Urothelium cell line (cell line): ENCODE data around the gene FOXO1.
"Not testable (repeated sequence)": the region's sequence is repeated elsewhere in the genome, so short reads cannot be mapped to it uniquely, and the experiment has no call there.

ENCODE experiments used
- DNase-seq: peaks from one replicate; pipeline ENCODE4 v3.0.0; 2011; ENCODE audit warnings: low spot score, mixed read lengths
- FAIRE-seq: peaks from 2 replicates; lab custom pipeline; 2011; peaks lifted over from hg19 to GRCh38; lab: Jason Lieb, UNC

The FOXO1 gene

DNA sequence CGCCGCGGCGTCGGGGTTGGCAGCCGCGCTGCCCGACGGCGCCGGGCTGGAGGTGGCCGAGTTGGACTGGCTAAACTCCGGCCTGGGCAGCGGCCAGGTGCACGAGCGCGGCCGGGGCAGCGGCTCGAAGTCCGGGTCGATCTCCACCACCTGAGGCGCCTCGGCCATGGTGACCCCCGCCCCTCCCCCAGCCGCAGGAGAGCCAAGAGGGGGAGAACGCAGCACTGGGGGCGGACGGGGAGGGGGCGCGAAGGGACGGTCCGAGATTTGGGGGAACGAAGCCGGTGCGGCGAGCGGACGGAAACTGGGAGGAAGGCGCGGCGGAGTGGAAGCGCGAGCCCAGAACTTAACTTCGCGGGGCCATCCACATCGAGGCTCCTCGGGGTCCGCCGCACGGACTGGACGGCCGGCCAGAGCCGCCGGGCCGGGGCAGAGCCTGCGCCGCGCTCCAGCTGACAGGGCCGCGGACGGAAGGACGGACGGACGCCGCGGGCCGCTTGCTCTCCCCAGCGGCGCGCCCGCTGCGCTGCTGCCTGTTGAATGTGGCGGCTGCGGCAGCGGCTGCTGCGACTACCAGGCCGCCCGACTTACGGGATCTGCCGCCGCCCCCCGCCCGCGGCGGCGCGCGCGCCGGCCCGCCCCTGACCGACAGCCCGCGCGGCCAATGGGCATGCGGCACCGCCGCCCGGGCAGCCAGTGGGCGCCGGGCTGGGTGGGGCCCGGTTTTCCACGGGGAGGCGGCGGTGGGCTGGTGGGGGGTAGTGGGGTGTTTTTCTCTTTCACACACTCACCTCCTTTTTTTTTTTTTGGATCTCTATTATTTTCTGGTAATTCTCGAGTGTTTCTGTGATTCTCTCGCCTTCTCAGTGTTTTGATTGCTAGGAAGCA, at the start of gene FOXO1:
TSS of gene FOXO1 (minus strand) at position 597 of the 888 bp plus-strand sequence. CDS start at position 168, 429 bp downstream.
- FAIRE-seq = no peak
- DNase-seq = peak; percentile 96

DNA sequence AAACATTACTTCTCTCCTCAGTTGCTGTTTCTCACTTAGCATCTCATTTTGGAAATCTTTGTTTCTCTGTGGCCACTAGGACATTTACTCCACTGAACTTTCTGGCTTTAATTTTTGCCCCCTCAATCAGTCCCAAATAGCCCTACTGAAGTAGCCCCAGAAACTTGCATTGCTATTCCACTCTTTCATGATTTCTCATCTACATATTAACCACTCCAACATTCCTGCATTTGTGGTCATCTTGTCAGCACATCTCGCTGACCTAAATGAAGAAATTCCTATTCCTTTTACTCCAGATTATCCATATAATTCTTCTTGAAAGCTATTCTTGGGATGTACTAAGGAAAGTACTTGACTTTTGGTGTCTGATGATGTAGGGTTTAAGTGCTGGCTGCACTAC, 48.0 kb upstream of the FOXO1 start:
- not testable (repeated sequence) for FAIRE-seq, DNase-seq

DNA sequence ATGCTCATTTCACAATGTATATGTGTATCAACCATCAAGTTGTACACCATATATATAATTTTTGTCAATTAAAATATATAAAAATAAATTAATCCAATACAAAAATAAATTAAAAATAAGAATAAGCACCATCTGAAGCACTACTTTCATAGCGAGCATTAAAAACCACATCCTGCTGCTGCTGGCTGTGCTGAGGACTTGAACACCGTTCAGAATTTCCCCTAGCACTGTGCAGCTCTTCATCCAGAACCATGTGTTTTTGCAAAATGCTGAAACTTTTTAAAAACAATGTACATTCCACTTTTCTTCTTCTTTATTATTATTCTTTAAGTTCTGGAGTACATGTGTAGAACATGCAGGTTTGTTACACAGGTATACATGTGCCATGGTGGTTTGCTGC, 40.0 kb upstream of the FOXO1 start:
- FAIRE-seq (no peak), DNase-seq (no peak)

DNA sequence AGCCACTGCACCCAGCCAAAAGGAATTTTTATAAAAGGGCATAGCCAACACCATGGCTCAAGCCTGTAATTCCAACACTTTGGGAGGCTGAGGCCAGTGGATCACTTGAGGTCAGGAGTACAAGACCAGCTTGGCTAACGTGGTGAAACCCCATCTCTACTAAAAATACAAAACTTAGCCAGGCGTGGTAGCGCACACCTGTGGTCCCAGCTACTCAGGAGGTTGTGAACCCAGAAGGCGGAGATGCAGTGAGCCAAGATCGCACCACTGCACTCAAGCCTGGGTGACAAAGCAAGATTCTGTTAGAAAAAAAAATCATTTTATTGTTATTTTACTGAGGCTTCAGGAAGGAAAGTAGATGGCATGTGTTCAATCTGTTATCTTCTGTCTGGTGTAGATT, 31.3 kb upstream of the FOXO1 start:
- FAIRE-seq = no peak
- no peak for DNase-seq

DNA sequence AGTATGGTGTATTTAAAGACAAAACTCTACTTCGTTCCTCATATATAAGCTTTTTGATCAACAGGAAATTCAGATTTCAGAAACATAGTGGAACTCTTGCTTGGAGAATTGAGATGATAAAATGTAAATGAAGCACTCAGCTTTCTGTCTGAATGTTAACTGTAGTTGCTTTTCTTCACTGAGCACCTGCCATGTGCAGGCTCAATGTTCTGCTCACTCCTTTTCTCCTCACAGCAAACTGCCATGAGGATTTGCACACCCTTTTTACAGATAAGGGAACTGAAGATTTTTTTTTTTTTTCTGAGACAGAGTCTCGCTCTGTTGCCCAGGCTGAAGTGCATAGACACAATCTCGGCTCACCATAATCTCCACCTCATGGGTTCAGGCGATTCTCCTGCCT, 28.0 kb upstream of the FOXO1 start:
- FAIRE-seq (no peak), DNase-seq (no peak)

DNA sequence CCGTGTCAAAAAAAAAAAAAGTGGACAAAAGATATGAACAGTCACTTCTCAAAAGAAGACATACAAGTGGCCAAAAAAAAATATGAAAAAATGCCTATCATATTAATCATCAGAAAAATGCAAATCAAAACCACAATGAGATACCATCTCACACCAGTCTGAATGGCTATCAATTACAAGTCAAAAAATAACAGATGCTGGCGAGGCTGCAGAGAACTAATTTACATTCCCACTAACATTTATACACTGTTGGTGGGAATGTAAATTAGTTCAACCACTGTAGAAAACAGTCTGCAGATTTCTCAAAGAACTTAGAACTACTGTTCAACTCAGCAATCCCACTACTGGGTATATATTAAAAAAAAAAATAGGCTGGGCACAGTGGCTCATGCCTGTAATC, 26.5 kb upstream of the FOXO1 start:
- no peak for DNase-seq
- FAIRE-seq = no peak

DNA sequence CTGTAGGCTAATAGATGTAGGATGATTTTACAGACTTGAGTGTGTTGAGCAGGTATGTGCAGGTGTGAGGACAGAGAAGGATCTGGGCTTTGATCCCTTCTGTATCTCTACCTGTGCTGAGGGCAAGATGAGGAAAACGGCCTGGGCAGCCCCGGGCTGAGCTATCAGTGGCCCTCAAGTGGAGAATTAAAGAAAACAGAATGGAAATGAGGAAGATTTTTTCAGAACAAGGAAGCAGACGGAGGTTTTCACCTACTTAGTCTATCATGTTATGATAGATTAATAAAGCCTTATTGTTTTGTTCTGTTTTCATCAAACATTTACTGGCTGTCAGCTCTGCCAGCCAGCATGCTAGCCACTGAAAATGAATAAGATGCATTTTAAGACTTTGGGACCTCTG, 22.3 kb upstream of the FOXO1 start:
- FAIRE-seq (no peak), DNase-seq (no peak)

DNA sequence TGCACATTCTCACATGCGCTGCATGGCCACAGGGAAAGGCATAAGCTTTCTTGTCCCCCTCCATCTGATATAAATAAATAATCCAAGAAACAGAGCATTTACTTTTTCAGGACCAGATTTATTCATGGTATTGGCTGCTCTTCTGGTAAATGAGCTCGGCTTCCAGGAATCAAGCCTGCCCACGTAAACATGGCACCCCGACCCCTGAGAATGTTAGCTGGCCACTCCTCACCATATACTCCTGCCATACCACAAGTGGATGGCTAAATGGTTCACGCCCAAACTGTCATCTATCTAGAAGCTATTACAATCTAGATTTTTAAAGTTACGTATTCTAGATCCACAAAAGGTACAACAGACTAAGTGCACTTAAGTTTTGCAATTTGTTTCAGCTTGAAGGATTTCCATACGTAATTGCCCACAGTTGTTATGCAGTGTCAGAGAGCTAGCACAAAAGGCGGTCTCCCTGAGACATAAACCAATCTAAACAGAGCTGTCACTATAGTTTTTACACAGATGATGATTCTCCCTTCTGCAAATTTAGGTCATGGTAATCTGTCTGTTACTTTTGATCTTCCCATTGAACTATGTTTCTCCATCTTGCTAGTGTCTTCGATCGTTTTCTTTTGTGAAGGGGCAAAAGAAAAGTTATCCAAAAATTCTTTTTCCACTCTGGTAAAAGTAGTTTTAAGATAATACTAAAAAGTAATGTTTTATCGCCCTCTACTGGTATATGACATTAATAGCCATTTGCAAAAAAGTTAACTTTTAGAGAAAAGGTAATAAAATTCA, 16.2 kb upstream of the FOXO1 start:
- FAIRE-seq = no peak

DNA sequence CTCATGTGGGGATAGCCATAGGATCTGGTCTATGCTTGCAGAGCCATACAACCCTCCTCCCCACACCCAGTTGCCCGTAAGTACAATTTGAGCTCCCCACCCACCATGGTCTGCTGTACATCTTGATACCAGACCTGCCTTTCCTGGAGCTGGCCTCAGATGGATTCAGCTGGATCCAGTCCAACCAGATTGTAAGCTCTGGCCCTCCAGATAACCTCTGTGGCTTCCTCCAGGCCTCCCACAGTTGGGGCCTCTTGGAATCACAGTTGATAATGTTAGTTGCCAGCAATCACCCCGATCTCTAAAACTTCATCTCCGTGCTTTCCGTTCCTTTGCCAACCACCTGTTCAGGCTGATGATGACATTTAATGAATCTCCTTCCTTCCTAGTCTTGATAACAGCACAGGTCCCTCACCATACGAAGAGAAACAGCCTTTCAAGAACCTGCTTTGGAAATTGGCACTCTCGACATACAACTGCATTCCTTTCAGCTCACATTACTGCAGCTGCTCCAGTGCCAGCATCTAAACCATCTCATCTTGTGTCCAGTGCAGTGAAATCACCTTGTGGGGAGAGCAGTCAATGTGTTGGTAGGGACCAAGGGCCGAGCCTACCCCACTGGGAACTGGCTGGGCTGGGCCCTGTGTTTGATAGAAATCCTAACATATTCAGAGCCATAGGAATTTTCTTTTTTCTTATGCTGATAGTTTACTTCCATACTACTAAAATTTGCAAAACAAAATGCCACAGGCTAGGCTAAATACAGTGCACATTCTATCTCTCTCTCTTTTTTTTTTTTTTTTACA, 15.1 kb upstream of the FOXO1 start:
- no peak for DNase-seq
- no peak for FAIRE-seq

More for the DNA sequence above, 16.2 kb upstream of the FOXO1 start:
- no peak for DNase-seq

DNA sequence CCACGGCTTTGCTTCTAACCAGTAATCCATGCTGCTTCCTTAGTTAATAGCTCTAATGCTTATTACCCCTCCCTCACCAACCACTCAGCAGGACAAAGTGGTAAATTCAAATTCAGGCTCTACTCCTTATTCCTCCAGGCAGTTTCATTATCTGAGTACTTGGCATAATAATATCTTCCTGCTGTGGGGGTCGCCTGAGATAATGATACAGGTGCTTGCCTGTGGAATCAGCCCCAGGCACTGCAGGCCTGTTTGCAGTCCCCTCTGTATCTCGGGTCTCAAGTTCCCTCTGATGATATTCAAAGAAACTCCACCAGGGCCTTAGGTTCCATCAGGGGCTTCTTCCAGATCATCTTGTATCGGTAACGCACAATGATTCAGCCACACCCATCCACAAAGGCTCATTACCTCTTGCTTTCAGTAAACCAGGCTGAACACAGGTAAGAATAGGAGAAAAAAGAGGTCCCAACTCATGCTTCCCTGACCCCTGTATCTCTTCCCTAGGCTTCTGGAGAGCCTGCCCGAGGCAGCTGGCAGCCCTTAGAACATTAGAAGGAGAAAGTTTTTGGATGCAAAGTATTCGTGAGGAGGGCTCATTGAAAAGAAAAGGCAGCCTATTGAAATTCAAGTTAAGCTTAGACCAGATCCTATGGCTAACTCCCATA, 14.3 kb upstream of the FOXO1 start:
- FAIRE-seq = no peak
- no peak for DNase-seq

DNA sequence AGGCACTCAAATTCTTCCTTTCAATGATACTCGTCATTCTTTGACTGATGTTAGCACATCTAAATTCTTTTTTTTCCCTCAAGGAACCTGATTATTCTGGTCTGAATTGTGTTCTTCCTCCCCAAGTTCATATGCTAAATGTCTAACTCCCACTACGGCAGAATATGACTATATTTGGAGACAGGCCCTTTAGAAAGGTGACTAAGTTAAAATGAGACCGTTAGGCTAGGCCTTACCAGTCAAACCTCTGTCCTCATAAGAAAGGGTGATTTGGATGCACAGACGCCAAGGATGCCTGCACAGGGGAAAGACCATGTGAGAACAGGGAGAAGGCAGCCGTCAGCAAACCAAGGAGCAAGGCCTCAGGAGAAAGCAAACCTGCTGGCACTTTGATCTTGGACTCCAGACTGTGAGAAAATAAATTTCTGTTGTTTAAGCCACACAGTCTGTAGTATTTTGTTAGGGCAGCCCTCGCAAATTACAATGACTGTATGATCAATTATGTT, 13.1 kb upstream of the FOXO1 start:
- no peak for DNase-seq
- FAIRE-seq = no peak

DNA sequence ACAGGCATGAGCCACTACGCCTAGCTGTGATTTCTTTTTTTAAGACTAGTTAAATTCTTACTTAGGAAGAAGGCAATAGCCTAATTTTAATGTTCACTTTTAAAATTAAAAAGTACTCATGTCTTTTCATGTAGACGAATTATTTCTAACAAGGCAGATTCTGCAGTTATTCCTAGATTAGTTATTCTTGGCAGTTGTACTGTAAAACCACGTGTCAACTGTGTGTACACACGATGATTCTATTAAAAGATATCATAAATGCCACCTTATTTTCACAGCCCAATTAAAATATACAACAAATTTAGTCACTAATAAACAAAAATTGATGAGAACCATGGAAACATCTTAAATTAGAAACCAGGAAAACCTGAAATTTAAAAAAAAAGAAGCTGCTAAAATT, 10.6 kb upstream of the FOXO1 start:
- no peak for DNase-seq
- FAIRE-seq = no peak

DNA sequence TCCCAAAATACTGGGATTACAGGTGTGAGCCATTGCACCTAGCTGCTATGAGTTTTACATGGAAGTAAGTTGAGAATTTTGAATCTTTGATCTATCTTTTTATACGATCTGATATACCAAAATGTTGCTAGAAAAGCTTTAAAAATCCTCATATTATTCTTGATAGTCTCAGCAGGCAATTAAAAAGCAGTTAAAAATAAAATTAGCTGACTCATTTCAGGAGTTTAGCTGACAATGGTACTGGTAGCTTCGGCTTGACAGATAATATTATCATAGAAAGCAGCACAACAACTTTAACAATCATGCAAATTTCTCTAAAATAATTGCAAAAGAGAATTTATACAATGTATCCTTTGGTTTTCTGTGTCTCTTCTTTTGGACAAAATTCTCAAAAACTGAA, 9.6 kb upstream of the FOXO1 start:
- no peak for FAIRE-seq

DNA sequence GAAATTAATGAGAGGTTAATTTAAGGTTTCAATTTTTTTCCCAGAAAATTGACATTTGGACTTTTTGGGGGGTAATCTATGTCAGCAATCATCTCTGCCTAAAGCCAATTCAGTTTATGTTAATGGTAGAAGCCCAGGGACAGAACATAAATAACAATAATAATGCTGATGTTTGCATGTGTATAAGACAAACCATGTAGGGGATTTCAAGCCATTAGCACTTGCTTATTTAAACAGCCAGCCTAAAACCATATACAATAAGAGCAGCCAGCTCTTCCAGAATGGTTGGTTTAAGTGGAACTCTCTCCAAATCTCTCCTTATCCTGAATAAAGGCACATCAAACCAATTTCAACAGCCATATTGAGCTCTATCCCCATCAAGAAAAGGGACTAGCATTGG, 7.0 kb upstream of the FOXO1 start:
- FAIRE-seq (no peak), DNase-seq (no peak)

More for the DNA sequence above, 9.6 kb upstream of the FOXO1 start:
- DNase-seq = no peak

DNA sequence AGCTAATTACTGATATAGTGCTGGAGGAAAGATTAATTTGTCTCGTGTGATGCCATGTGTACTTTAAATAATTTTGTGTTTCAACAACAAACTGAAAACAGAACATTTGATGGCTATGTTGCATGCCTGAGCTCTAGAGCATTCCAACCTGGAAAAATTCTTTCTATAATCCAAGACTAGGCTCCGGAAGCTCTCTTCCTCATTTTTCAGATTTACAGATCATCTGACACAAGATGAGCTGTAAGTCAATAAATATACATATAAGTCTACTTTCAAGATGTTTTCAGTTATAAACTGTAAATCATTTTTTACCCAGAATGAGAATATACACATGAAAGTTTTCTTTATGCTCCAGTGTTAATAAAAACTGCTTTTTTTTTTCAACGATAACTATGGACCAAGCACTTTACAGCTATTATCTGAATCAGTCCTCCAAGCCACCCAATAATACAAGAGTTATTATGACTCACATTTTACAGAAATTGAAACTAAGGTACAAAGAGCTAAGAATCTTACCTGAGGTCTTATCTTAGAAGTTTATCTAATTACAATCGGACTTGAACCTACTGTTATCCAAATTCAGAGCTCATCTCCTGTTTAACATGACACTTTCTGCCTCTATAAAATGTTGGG, 6.4 kb upstream of the FOXO1 start:
- FAIRE-seq = no peak
- DNase-seq = no peak

DNA sequence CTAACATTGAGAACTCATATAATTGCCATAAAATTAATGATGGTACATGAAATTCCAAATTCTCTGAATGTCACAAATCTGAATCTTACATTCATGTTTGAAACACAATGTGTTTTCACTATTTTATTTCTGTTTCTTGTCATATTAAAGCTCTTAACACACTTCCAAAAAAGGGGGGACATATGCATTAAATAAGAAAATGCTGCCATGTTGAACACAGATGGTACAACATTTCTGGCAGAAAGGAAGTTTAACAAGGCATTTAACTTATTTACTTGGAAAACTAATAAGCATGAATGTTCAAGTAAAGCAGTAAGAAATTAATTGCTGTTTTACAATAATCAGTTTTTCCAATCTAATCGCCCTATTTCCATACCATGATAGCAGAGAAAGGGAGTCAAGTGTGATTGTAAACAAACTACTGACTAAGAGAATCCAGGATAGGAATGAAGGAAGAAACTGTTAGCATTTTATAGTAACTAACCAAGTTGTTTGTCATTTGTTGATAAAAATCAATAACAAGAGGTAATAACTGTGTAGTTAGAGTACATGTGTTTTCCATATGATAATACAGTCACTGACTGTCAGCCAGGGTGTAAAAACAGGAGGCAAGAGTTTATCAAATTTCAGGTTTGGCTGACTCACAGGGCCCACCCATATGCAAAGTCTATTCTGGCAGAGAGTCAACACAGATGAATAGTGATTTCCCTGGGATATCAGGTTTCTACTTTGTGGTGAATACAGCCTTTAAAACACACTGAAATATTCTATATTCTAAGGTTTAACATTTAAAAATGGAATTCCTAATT, 5.7 kb upstream of the FOXO1 start:
- DNase-seq = peak; percentile 51
- no peak for FAIRE-seq

DNA sequence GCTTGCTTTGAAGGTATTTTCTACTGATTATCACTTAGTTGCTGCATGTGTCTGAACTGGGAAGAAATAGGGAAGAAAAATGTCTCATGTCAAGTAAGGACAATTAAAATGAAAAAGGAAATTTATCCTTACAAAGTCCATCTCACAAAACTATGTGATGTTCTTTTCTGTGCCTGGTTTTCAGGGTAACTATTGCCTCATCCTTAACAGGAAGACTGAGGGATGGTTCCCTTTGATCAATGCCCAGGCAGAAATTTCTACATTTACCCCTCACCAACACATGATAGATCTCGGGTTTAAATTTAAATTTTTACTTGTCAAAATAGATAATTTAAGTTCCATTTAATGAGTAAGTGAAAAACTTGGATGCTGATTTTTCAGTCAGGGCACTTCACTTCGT, 3.9 kb upstream of the FOXO1 start:
- DNase-seq = no peak
- no peak for FAIRE-seq

DNA sequence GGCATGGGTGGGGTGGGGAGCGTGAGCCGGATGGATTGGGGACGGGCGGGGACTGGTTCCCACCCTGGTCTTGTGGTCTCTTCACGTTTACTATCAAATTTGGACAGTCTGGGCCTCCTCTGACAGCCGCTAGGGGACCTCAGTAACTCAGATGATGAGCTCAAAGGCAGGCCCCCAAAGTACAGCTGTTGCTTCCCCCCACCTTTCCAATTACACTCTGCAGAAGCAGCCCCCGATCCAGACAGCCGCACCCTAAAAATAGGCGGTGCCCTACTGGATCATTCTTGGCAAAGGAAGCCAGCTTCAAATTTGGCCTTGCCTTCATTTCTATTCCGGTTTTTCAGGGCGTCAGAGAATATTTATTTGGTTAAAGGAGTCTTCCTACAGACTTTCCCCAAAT, 1.9 kb upstream of the FOXO1 start:
- FAIRE-seq = no peak
- peak; percentile 36 for DNase-seq

DNA sequence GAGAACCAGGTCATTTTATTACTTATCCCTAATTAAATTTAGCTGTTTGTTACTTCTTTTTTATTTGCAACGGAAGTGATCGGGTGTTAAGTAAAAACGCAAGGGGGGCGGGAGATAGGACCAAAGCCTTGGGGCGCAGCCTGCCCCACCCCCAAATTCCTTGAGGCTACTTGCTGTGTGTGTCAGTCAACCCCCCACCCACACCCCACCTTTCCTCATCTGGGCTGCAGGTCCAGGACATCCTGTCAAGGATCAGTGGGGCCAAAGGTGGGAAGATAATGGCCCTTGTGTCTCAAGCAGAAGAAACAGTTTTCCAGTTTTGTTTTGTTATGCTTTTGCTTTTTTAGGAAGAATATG, 1.2 kb upstream of the FOXO1 start:
- DNase-seq (no peak), FAIRE-seq (no peak)
